ENCODE measurements around the gene HIRA.

HIRA gene

DNA sequence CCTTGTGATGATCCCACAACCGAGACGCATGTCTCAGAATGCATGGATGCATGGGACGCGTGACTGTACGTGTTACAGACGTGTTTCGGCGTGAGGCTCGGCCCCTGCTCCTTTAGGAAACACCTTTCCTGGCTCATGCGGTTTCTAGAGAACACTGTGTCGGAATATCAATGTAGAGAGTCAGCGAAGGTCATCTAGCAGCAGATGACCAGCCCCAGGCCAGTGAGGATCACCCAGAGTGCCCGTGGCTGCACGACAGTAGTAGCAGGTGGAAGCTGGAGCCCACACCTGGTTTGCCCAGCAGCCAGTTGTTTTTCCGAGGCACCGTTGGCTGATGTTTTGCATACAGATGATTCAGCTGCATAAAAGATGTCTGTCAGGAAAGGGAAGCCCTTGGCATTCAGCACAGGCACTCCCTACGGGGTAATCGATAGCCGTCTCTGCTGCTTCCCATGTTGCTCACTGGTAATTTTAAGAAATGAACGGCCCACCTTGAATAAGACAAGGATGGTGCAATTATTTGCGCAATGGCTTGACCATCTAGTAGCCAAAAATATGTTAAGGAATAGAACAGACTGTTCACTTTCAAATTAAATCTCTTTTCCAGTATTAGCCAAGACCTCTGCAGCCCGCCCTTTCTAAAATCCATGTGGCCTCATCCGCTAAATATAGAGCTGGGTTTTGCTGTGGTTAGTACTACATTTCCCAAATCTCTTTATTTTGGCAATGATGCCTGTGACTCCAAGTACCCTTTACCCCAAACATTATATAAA is 138.9 kb downstream of the HIRA start:
- H3K4me1 ChIP-seq (ENCODE audit: insufficient read depth, low read length) = peaks cover 8% of the 10 kb centered on the region
- H3K9me3 ChIP-seq (ENCODE audit: insufficient read depth, low read depth, low read length) = no peaks in the 10 kb centered on the region
- peak overlapping the region; percentile 57; the same call in 1 of the 2 replicates for H3K9ac ChIP-seq (ENCODE audit: low read depth, low read length)
- H3K27ac ChIP-seq (ENCODE audit: low read depth, low read length) = no peak overlapping the region
- peak overlapping the region; percentile 68 for H3K4me3 ChIP-seq (ENCODE audit: low read length)
- peaks cover 24% of the 10 kb centered on the region for H3K27me3 ChIP-seq (ENCODE audit: insufficient read depth, low read length)
- 88% methylated on average over 21 of the region's 23 CpGs for WGBS
- no peaks in the 10 kb centered on the region for H3K36me3 ChIP-seq (ENCODE audit: insufficient read depth, low read length)

DNA sequence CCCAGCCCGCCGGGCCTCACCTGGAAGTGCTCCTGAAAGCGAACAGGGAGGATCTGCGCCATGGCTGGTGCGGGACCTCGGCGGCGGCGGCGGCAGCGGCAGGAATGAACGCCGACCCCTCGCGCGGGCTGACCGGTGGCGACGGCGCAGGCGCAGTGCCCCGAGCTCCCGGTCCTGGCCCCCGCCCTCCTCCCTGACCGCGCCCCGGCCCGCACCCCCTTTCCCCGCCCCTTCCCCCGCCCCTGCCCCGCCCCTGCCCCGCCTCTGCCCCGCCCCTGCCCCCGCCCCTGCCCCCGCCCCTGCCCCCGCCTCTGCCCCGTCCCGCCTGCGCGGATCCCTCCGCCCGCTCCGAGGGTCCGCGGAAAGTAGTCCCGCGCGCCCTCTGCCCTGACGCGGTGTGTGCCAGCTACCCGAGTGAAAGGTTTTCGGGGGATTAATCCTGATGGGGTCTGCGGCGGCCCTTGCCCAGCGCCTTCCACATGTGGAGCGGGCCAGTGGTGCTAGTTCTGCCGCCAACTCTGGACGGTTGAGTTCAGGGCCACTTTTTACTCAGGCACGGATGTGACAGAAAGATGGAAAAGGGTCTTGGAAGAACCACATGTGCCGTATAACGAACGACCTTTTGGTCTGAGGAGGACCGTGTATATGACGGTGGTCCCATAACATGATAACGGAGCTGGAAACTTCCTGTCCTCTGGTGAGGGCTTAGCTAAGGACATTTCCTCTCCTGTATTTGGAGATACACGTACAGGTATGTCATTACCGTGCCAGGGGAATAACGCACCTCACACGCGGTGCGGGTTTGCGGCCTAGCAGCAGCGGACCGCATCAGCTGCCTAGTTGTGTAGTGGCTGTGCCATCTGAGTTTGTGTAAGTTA is 139.7 kb downstream of the HIRA start, which contains the start of gene CLTCL1:
CLTCL1 (minus strand) TSS at position 140 of the 878 bp plus-strand sequence; CDS start at position 62, 78 bp downstream.
- no peaks in the 10 kb centered on the region for H3K36me3 ChIP-seq (ENCODE audit: insufficient read depth, low read length)
- H3K4me3 ChIP-seq (ENCODE audit: low read length) = peak within 1 kb of the TSS; percentile 78
- H3K9ac ChIP-seq (ENCODE audit: low read depth, low read length) = peak within 1 kb of the TSS; percentile 70
- H3K27ac ChIP-seq (ENCODE audit: low read depth, low read length) = no peak within 1 kb of the TSS; the same call in 1 of the 2 replicates
- peaks cover 16% of the 10 kb centered on the region for H3K4me1 ChIP-seq (ENCODE audit: insufficient read depth, low read length)
- 10% methylated on average over 63 of the region's 74 CpGs for WGBS
- H3K27me3 ChIP-seq (ENCODE audit: insufficient read depth, low read length) = peaks cover 24% of the 10 kb centered on the region
- no peaks in the 10 kb centered on the region for H3K9me3 ChIP-seq (ENCODE audit: insufficient read depth, low read depth, low read length)

DNA sequence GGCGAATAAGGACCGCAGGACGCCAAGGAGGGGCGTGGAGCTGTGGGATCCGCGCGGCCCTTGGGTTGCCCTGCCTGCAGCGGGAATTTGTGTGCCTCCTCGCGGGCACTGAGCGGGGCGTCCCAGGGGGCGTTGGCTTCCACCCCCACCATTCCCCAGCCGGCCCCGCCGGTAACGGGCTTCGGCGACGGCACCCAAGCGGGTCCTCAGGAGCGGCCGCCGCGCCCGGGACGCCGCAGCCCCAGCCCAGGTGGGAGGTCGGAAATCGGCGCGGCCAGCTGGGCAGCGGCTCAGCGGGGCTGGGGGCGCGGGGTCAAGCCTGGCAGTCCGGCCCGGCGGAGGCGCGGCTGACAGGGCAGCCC is 140.3 kb downstream of the HIRA start:
- Histone ChIP-seq H3K27ac (ENCODE audit: low read depth, low read length) (no peak overlapping the region; the same call in 1 of the 2 replicates), H3K4me1 (ENCODE audit: insufficient read depth, low read length) (peaks cover 23% of the 10 kb centered on the region), H3K27me3 (ENCODE audit: insufficient read depth, low read length) (peaks cover 24% of the 10 kb centered on the region), H3K4me3 (ENCODE audit: low read length) (peak overlapping the region; percentile 78), H3K9ac (ENCODE audit: low read depth, low read length) (peak overlapping the region; percentile 70), H3K36me3 (ENCODE audit: insufficient read depth, low read length) (no peaks in the 10 kb centered on the region), H3K9me3 (ENCODE audit: insufficient read depth, low read depth, low read length) (no peaks in the 10 kb centered on the region)
- under 1% methylated on average over 41 of the region's 41 CpGs for WGBS

DNA sequence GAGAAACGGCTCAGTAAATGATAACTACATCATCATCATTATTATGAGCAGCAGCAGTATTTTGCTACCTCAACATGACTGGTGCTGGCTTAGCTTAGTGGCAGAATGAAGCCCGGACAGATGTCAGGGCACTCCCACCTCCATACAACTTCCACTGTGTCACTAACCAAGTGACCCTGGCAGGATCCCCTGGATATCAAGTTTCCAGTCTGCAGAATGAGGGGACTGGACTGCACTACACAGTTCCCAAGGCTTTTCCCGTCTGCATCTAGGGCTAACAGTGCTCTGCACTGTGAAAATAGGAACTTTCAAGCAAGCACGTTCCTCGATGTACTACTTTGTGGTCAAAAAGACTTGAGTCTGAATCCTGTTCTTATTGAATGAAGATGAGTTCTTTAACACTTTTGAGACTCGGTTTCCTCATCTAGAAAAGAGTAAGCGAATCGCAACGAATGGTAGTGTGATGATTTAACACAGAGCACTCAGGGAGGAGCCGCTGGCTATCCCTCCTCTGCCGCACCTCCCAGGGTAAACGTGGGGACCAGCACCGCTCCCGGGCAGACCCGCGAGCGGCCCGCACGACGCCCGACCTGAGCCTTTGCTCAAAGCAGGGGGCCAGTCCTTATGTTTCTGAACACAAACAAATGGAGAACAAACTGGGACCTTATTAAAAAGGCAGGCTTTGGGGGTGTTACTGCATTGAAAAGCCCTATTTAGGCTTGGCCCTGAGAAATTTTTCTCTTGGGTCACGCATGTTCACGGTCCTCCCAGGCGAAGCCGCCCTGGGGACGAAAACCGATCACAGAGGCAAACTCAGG is 140.9 kb downstream of the HIRA start:
- H3K4me1 ChIP-seq (ENCODE audit: insufficient read depth, low read length) = peaks cover 28% of the 10 kb centered on the region
- peaks cover 24% of the 10 kb centered on the region for H3K27me3 ChIP-seq (ENCODE audit: insufficient read depth, low read length)
- no peaks in the 10 kb centered on the region for H3K36me3 ChIP-seq (ENCODE audit: insufficient read depth, low read length)
- H3K9me3 ChIP-seq (ENCODE audit: insufficient read depth, low read depth, low read length) = no peaks in the 10 kb centered on the region
- H3K4me3 ChIP-seq (ENCODE audit: low read length) = peak overlapping the region; percentile 78
- 15% methylated on average over 27 of the region's 27 CpGs for WGBS
- no peak overlapping the region for H3K27ac ChIP-seq (ENCODE audit: low read depth, low read length)
- peak overlapping the region; percentile 70 for H3K9ac ChIP-seq (ENCODE audit: low read depth, low read length)

DNA sequence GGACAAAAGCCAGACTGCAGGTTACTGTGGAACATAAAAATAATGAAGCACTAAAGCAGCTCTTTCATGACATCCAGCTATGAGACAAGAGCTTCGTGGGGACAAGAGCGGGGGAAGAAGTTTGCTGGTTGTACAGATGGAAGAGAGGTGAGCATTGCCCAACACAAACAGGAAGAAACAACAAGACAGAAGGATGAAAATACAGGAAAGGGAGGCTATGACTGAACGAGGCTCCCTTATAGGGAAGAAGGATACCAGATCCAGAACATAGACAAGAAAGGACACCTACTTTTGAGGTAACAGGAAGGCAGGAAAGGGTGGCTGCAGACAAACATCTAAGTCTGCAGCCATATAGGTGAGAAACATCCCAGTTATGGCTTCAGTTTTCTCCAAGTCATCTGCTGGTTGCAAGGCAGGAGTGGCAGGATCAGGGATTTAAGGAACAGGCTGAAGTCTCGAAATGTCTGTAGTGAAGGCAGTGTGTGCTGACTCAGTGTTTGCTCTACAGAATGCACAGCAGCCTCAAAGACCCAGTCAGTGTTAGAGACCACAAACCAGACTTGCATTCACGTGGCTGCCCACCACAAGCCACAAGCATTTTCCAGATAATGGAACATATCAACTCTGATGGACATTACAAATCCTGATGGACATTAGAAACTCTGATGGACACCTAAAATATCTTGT is 141.9 kb downstream of the HIRA start:
- H3K4me3 ChIP-seq (ENCODE audit: low read length) = no peak overlapping the region
- H3K36me3 ChIP-seq (ENCODE audit: insufficient read depth, low read length) = no peaks in the 10 kb centered on the region
- H3K9ac ChIP-seq (ENCODE audit: low read depth, low read length) = no peak overlapping the region
- H3K4me1 ChIP-seq (ENCODE audit: insufficient read depth, low read length) = peaks cover 34% of the 10 kb centered on the region
- peaks cover 24% of the 10 kb centered on the region for H3K27me3 ChIP-seq (ENCODE audit: insufficient read depth, low read length)
- H3K9me3 ChIP-seq (ENCODE audit: insufficient read depth, low read depth, low read length) = no peaks in the 10 kb centered on the region
- 93% methylated on average over 5 of the region's 5 CpGs for WGBS
- no peak overlapping the region for H3K27ac ChIP-seq (ENCODE audit: low read depth, low read length)

DNA sequence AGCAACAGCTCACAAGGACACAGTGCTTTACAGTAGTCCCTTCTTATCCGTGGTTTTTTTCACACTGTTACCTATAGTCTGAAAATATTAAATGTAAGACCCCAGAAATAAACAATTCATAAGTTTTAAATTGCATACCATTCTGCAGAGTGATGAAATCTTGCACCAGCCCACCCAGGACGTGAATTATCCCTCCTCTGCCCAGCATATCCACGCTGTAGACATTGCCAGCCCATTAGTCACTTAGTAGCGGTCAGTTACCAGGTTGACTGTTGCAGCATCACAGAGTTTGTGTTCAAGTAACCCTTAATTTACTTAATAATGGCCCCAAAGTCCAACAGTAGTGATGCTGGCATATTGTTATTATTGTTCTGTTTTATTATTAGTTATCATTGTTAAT is 143.6 kb downstream of the HIRA start:
- Histone ChIP-seq H3K27me3 (ENCODE audit: insufficient read depth, low read length) (peaks cover 24% of the 10 kb centered on the region), H3K4me3 (ENCODE audit: low read length) (no peak overlapping the region), H3K27ac (ENCODE audit: low read depth, low read length) (no peak overlapping the region; the same call in 1 of the 2 replicates), H3K4me1 (ENCODE audit: insufficient read depth, low read length) (peaks cover 34% of the 10 kb centered on the region), H3K36me3 (ENCODE audit: insufficient read depth, low read length) (no peaks in the 10 kb centered on the region), H3K9me3 (ENCODE audit: insufficient read depth, low read depth, low read length) (no peaks in the 10 kb centered on the region), H3K9ac (ENCODE audit: low read depth, low read length) (no peak overlapping the region)
- 82% methylated on average over 4 of the region's 4 CpGs for WGBS

DNA sequence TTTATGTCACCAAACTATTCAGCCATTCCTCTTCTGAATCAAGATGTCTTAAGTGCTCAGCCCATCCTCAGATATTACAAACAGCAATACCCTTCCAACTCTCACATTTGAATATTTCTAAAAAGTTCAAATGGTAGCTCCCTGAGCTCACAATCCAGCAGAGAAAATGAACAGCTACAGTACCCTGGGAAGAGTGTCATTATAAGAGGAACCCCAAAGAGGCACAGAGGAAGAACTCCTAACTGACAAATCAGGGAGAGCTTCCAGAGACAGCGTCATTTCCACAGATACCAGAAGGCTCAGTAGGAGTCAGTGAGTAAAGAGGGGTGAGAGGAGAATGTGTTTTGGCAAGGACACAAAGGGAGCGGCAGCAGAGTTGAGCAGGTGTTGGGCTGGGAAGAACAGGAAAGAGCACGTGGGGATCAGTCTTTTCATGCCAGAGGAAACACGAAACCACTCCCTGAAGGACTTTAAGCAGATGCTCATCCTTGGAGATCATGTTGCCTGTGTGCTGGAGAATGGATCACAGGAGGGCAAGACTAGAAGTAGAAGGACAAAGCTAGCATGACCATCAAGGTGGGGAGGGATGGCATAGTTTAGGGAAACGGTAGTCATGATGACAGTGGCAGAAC is 144.3 kb downstream of the HIRA start:
- 68% methylated on average over 5 of the region's 5 CpGs for WGBS
- H3K27ac ChIP-seq (ENCODE audit: low read depth, low read length) = no peak overlapping the region; the same call in 1 of the 2 replicates
- H3K9me3 ChIP-seq (ENCODE audit: insufficient read depth, low read depth, low read length) = no peaks in the 10 kb centered on the region
- peaks cover 18% of the 10 kb centered on the region for H3K27me3 ChIP-seq (ENCODE audit: insufficient read depth, low read length)
- peaks cover 34% of the 10 kb centered on the region for H3K4me1 ChIP-seq (ENCODE audit: insufficient read depth, low read length)
- no peak overlapping the region for H3K4me3 ChIP-seq (ENCODE audit: low read length)
- H3K36me3 ChIP-seq (ENCODE audit: insufficient read depth, low read length) = no peaks in the 10 kb centered on the region
- H3K9ac ChIP-seq (ENCODE audit: low read depth, low read length) = no peak overlapping the region

DNA sequence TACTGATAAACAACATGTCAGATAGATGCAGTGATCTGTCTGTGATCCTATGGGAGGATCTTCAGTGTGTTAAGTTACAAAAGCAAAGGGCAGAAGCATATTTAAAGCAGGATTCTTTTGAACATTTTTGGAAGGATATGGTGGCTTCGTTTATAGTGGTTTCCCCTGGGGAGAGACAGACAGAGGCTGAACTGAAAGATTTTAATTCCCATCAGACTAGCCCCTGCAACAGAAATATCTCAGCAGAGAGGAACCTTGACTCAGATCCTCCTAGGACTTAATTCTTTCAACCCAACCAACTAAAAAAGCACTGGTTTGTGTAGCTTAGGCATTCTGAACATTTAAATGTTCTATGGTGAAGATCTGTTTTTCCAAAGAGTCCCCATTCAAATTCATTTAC is 145.7 kb downstream of the HIRA start:
- H3K4me1 ChIP-seq (ENCODE audit: insufficient read depth, low read length) = peaks cover 34% of the 10 kb centered on the region
- no peaks in the 10 kb centered on the region for H3K36me3 ChIP-seq (ENCODE audit: insufficient read depth, low read length)
- H3K4me3 ChIP-seq (ENCODE audit: low read length) = no peak overlapping the region
- H3K9me3 ChIP-seq (ENCODE audit: insufficient read depth, low read depth, low read length) = no peaks in the 10 kb centered on the region
- peak overlapping the region; percentile 5; the same call in 1 of the 2 replicates for H3K9ac ChIP-seq (ENCODE audit: low read depth, low read length)
- peaks cover 13% of the 10 kb centered on the region for H3K27me3 ChIP-seq (ENCODE audit: insufficient read depth, low read length)
- WGBS = 50% methylated on average over 1 of the region's 1 CpG
- H3K27ac ChIP-seq (ENCODE audit: low read depth, low read length) = peak overlapping the region; percentile 87; the same call in 1 of the 2 replicates
